ENCODE data around the gene ABHD14A. TPM values are rescaled to one million over a fixed set of nuclear protein-coding genes. Genes with fewer than 3 reads are reported as not detected.

Gene ABHD14A
- total RNA-seq, 4 donors from 2014 or later: 8.7 to 37.9 (median 29.9) TPM

GRCh38 chr3:52023860-52024764 is 49.2 kb downstream of the ABHD14A start:
- in situ Hi-C loops (cut with MboI; ENCODE audit: low sequenced_read_pairs in 4 of 4) (no loop called here), intact Hi-C loops (cut with DNase I; ENCODE audit: low total_unique reads) (loop anchor here (2.0 kb wide), 1 partner anchor 819 kb away; no protein-coding TSS in a partner anchor)
- Histone ChIP-seq H3K27me3 (no peaks in the 10 kb centered on the region), H3K36me3 (no peaks in the 10 kb centered on the region), H3K9me3 (no peaks in the 10 kb centered on the region), H3K4me3 (peak overlapping the region; percentile 42 to 59 (median 46)), H3K4me1 (peaks cover 92 to 94% of the 10 kb centered on the region in 2 donors), H3K27ac (peak overlapping the region; percentile 95 to 98 (median 96))
- ATAC-seq (no peak), DNase-seq (no peak)
- TF ChIP-seq, protein P1, sequence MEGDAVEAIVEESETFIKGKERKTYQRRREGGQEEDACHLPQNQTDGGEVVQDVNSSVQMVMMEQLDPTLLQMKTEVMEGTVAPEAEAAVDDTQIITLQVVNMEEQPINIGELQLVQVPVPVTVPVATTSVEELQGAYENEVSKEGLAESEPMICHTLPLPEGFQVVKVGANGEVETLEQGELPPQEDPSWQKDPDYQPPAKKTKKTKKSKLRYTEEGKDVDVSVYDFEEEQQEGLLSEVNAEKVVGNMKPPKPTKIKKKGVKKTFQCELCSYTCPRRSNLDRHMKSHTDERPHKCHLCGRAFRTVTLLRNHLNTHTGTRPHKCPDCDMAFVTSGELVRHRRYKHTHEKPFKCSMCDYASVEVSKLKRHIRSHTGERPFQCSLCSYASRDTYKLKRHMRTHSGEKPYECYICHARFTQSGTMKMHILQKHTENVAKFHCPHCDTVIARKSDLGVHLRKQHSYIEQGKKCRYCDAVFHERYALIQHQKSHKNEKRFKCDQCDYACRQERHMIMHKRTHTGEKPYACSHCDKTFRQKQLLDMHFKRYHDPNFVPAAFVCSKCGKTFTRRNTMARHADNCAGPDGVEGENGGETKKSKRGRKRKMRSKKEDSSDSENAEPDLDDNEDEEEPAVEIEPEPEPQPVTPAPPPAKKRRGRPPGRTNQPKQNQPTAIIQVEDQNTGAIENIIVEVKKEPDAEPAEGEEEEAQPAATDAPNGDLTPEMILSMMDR (IDR thresholded peaks at IDR 0.05 in 4 of 5, conservative IDR thresholded peaks at IDR 0.05 in 1 of 5): no peak
- TF ChIP-seq POLR2A (IDR thresholded peaks at IDR 0.05): no peak

- in situ Hi-C loops (cut with MboI; ENCODE audit: low sequenced_read_pairs in 4 of 4): no loop called here
- Histone ChIP-seq H3K27me3 (no peaks in the 10 kb centered on the region), H3K4me3 (peak overlapping the region in 3 of 4 donors; percentile 25 to 59 (median 45)), H3K4me1 (peaks cover 94 to 95% of the 10 kb centered on the region in 2 donors), H3K9me3 (no peaks in the 10 kb centered on the region), H3K36me3 (no peaks in the 10 kb centered on the region), H3K27ac (peak overlapping the region; percentile 95 to 98 (median 96))
- intact Hi-C loops (cut with DNase I; ENCODE audit: low total_unique reads): no loop called here
- ATAC-seq: peak; percentile 43 to 63
- peak; percentile 66 to 79 for DNase-seq
- TF ChIP-seq POLR2A (IDR thresholded peaks at IDR 0.05): peak in 1 of 2 donors; percentile 41
- TF ChIP-seq, protein P1 (IDR thresholded peaks at IDR 0.05 in 4 of 5, conservative IDR thresholded peaks at IDR 0.05 in 1 of 5): no peak
Observed at GRCh38 chr3:52024765-52025452, 50.0 kb downstream of the ABHD14A start.

DNA sequence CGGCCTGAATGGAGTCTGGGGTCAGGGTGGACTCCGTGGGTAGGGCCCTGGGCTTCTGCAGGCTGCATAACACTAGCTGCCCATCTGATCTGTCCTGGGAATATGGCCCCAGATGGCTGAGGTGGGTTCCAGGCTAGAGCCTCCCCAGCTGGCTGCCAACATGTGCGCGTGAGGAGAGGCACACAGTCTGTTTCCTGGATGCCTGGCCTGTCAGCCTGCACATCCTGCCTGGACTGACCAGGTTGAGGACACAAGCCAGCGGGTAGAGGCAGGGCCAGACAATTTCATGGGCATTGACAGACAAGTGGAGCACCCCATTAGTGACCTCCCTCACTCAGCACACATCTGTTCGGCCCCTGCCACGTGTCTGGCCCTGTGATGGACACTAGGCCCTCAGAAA is 50.6 kb downstream of the ABHD14A start:
- Histone ChIP-seq H3K27me3 (no peaks in the 10 kb centered on the region), H3K36me3 (no peaks in the 10 kb centered on the region), H3K4me1 (peaks cover 94 to 95% of the 10 kb centered on the region in 2 donors), H3K4me3 (peak overlapping the region in 2 of 4 donors; percentile 25 to 59), H3K9me3 (no peaks in the 10 kb centered on the region), H3K27ac (peak overlapping the region; percentile 95 to 98 (median 96))
- DNase-seq: peak in 1 of 2 donors; percentile 75
- in situ Hi-C loops (cut with MboI; ENCODE audit: low sequenced_read_pairs in 4 of 4): no loop called here
- ATAC-seq: peak; percentile 4 to 11
- TF ChIP-seq, protein P1 (IDR thresholded peaks at IDR 0.05 in 4 of 5, conservative IDR thresholded peaks at IDR 0.05 in 1 of 5): no peak
- intact Hi-C loops (cut with DNase I; ENCODE audit: low total_unique reads): no loop called here

DNA sequence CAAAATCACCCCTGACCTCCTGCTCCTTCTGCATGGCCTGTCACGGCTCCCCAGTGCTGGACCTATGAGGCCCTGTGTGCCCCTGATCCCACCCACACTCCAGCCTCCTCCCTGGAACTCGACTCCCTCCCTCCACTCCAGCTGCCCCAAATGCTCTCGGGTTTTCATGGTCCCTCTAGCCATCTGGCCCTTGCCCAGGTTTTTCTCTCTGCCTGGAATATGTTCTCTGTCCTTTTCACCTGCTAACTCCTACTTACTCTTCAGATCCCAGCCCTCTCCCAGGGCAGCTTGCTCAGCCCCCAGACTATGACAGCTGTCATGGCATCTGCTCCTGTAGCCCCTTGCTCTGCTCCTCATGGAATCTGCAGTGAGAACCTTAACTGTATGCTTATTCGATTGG is 51.2 kb downstream of the ABHD14A start:
- ATAC-seq: peak; percentile 17 to 40
- in situ Hi-C loops (cut with MboI; ENCODE audit: low sequenced_read_pairs in 4 of 4): no loop called here

More for the DNA sequence above, 51.2 kb downstream of the ABHD14A start:
- Histone ChIP-seq H3K27me3 (no peaks in the 10 kb centered on the region), H3K36me3 (no peaks in the 10 kb centered on the region), H3K27ac (peak overlapping the region; percentile 95 to 98 (median 96)), H3K9me3 (no peaks in the 10 kb centered on the region), H3K4me1 (peaks cover 94 to 95% of the 10 kb centered on the region in 2 donors), H3K4me3 (peak overlapping the region in 2 of 4 donors; percentile 25 to 59)
- intact Hi-C loops (cut with DNase I; ENCODE audit: low total_unique reads): no loop called here
- peak in 1 of 2 donors; percentile 89 for DNase-seq
- TF ChIP-seq, protein P1 (IDR thresholded peaks at IDR 0.05 in 4 of 5, conservative IDR thresholded peaks at IDR 0.05 in 1 of 5): no peak
- peak in 1 of 2 donors; percentile 13 for TF ChIP-seq POLR2A (IDR thresholded peaks at IDR 0.05)
